Measurements from ENCODE around the gene TESPA1.

The TESPA1 gene, protein sequence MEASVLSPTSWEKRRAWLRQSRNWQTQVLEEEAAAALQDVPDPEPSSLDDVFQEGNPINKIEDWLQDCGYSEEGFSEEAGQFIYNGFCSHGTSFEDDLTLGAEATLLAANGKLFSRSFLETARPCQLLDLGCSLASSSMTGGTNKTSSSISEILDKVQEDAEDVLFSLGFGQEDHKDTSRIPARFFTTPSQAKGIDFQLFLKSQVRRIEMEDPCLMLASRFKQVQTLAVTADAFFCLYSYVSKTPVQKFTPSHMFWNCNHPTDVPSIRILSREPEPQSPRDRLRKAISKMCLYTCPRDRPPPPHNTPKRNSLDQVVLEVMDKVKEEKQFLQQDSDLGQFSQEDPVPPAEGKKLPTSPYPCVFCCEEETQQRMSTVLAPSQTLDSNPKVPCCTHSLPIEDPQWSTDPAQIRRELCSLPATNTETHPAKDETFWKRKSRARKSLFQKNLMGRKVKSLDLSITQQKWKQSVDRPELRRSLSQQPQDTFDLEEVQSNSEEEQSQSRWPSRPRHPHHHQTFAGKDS

GRCh38 chr12:54984658-54985376 lies at the start of gene TESPA1:
Gene TESPA1, minus strand, starts transcription at chr12:54984762. Its CDS starts 10,200 bp downstream, at chr12:54974562.
- no peak for DNase-seq (ENCODE audit: low read depth)
- H3K4me3 ChIP-seq (ENCODE audit: low read depth, low read length): no peak within 1 kb of the TSS

GRCh38 chr12:55034218-55034617 lies 49.7 kb upstream of the TESPA1 start:
- H3K4me3 ChIP-seq (ENCODE audit: low read depth, low read length): no peak overlapping the region
- no peak for DNase-seq (ENCODE audit: low read depth)

DNA sequence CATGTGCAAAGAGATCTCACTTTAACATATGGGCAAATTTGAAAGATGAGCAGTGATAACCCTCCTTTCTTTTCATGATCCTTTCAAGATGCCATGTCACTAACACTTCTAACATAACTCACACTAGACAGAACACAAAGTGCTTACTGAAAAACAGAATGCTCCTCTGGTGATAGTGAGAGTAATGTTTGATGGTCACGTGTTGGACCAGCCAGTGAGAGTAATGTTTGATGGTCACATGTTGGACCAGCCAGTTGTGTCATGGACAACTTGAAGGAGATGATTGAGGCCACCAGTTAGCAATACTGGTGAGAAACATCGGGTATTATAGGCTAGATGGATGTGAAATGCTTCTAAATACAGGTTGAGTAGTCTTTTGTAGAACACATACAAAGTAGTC lies 40.9 kb upstream of the TESPA1 start:
- DNase-seq (ENCODE audit: low read depth): no peak
- no peak overlapping the region for H3K4me3 ChIP-seq (ENCODE audit: low read depth, low read length)

DNA sequence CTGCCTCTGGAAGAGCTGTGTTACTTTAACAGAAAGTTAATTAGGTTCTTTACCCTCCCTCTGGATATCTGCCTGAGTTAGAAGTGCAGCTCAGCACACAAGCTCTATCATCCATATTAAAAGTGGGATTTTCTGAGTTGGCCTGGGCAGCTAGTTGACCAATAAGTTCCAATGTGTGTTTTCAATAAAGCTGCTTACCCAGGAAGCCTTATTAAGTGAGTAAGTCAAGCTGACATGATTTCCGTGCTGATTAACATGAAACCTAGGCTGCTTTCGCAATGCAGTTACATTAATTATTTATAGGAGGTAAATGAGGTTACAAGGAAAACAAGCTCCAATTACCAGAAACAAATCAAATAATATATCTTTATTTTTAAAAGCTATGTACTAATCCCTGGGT lies 40.0 kb upstream of the TESPA1 start:
- DNase-seq (ENCODE audit: low read depth): no peak
- H3K4me3 ChIP-seq (ENCODE audit: low read depth, low read length): no peak overlapping the region

DNA sequence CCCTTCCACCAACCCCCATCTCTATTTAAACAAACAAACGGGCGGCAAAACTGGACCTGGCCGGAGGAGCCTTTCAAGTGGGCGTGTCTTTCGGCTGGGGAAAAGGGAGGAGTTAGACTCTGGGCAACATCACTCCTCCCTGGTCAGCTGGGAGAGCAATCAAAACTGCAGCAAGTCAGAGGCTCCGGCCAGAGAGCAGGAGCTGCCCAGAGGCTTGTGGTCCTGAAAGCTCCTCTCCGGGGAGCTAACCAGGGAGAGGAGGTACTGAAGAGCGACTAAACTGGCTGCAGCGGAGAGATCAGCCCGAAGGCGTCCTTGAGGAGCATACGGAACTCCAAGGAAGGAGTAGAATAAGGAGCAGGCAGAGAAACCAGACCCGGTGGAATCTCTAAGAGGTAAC lies 35.2 kb upstream of the TESPA1 start, which contains the start of gene NEUROD4:
Gene NEUROD4, plus strand, starts transcription at position 191 of the 400 bp plus-strand sequence. CDS start 6,466 bp downstream, outside the sequence.
- DNase-seq (ENCODE audit: low read depth): peak; percentile 30

GRCh38 chr12:55017416-55017925 lies 32.9 kb upstream of the TESPA1 start:
- no peak overlapping the region for H3K4me3 ChIP-seq (ENCODE audit: low read depth, low read length)
- DNase-seq (ENCODE audit: low read depth): no peak

More for the DNA sequence above, 35.2 kb upstream of the TESPA1 start, which contains the start of gene NEUROD4:
- no peak within 1 kb of the TSS for H3K4me3 ChIP-seq (ENCODE audit: low read depth, low read length)

- no peak overlapping the region for H3K4me3 ChIP-seq (ENCODE audit: low read depth, low read length)
- no peak for DNase-seq (ENCODE audit: low read depth)
These were observed 24.5 kb upstream of the TESPA1 start for GRCh38 chr12:55008944-55009585.

DNA sequence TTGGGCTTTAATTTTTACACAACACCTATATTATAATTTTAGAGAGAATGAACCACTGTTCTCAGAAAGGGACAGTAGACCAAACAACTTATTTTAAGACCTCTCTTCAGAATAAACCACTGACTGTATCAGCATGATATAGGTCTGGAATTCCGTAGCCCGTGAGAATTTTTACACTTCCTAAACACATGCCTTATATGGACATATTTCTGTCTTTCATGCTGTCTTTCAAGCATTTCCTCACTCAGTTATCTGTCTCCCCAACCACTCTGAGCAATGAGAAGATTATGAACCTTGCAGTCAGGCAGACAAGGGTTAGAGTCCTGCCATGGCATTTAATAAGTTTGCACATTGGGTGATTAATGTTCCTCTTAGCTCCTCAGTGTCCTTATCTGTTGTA lies 17.8 kb upstream of the TESPA1 start:
- no peak for DNase-seq (ENCODE audit: low read depth)
- H3K4me3 ChIP-seq (ENCODE audit: low read depth, low read length): no peak overlapping the region

DNA sequence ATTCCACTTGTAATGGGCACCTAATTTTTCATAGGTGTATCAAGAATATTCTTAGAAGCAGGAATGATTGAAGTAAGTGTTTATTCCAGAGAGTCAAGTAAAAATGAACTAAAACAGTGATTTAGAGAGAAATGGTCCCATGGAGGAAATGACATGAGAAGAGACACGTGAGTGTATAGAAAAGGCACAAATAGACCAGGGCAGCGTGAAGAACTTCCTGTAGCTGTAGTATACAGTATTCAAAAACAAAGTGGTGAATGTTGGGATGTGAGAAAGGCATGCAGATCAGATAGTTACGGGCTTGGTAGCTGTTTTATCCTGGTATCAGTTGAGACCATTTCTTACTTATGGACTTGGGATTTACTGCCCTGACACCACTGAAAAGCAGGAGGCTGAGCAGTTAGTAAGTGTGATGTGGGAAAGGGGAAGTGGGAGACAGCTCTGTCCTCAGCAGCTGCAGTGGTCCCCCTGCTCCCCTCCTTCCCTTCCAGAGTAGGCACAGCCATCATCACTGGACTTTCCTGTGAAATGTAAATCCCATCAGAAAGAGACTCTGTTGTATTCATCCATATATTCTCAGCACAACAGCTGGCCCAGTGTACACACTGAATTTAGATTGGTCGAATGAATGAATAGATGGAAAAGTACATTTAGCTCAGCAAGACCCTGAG lies 16.8 kb upstream of the TESPA1 start:
- H3K4me3 ChIP-seq (ENCODE audit: low read depth, low read length): no peak overlapping the region
- DNase-seq (ENCODE audit: low read depth): no peak

GRCh38 chr12:54998958-54999510 lies 14.5 kb upstream of the TESPA1 start:
- DNase-seq (ENCODE audit: low read depth): no peak
- no peak overlapping the region for H3K4me3 ChIP-seq (ENCODE audit: low read depth, low read length)

DNA sequence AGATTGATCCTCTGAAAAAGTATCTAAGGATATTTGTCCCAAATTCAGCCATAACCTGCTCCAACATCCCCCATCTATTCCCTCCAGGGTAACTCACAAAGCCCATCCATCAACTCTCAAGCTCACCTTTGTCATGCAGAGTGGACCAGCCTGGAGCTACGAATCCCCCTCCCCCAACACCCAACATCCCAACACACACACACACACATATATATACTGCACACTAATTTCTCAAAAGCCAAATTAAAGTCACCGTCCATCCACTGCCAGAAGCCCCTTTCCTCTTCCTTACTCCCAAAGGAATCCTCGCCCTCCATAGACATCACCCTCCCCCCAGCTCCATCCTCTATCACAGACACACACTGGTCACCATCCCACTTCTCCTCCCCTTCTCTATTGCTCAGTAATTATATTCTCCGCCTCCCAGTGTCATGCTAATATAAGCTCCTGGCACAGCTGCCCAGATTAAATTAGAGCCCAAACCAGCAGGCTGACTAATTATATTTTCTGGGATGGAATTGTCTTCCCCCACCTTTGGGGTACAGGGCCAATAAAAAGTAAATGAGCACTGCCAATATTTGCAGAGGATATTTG lies 13.5 kb upstream of the TESPA1 start:
- no peak overlapping the region for H3K4me3 ChIP-seq (ENCODE audit: low read depth, low read length)
- no peak for DNase-seq (ENCODE audit: low read depth)

DNA sequence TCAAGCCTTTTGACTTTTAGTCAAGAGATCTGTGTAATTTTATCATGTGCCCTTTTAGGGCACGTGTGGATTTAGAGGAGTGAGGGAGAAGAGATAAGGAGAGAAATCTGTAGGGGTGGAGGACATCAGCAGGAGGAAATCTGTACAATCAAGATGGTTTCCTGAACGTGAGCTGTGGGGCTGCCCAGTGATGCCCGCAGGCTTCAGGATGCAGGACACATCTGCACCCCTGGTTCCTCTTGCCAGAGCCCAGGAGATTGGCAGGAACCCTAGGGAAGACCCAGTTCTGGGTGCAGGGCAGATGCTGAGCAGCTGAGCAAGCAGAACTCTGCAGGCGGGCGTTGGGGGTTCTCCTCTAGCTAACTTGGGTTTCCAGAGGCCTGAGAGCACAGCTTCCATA lies 11.6 kb upstream of the TESPA1 start:
- no peak for DNase-seq (ENCODE audit: low read depth)
- no peak overlapping the region for H3K4me3 ChIP-seq (ENCODE audit: low read depth, low read length)

DNA sequence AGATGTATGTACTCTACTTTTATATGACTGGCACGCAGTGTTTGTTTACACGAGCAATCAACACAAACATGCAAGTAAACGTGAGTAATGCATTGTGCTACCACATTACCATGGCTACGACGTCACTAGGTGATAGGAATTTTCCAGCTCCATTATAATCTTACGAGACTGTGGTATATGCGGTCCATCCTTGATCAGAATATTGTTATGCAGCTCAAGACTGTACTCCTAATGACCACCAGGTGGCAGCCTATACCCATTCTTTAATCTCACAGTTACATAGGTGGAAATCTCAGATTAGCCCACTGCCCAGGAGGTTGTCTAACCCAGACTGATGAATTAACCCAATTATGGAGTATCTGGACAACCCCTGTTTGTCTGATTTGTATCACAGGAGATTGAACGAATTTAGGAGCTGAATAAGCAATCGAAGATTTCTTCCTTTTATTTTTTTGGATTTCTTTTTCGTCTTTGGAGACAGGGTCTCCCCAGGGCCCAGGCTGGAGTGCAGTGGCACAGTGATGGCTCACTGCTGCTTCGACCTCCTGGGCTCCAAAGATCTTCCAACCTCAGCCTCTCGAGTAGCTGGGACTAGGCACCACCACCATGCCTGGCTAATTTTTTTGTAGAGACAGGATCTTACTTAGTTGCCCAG lies 8.7 kb upstream of the TESPA1 start:
- no peak overlapping the region for H3K4me3 ChIP-seq (ENCODE audit: low read depth, low read length)
- DNase-seq (ENCODE audit: low read depth): peak; percentile 12

DNA sequence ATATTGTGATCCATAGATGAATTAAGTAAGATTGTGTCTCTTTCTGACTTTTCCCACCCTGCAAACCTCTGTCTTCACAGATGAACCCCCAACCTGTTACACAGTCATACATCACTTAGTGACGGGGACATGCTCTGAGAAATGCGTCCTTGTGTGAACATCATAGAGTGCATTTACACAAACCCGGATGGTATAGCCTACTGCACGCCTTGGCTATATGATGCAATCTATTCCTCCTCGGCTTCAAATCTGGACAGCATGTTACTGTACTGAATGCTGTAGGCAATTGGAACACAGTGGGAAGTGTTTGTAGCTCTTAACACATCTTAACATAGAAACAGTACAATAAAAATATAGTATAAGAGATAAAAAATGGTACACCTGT lies 7.4 kb upstream of the TESPA1 start:
- H3K4me3 ChIP-seq (ENCODE audit: low read depth, low read length): no peak overlapping the region
- DNase-seq (ENCODE audit: low read depth): no peak

- no peak for DNase-seq (ENCODE audit: low read depth)
- no peak overlapping the region for H3K4me3 ChIP-seq (ENCODE audit: low read depth, low read length)
These were observed 6.8 kb upstream of the TESPA1 start for GRCh38 chr12:54991161-54991990.

DNA sequence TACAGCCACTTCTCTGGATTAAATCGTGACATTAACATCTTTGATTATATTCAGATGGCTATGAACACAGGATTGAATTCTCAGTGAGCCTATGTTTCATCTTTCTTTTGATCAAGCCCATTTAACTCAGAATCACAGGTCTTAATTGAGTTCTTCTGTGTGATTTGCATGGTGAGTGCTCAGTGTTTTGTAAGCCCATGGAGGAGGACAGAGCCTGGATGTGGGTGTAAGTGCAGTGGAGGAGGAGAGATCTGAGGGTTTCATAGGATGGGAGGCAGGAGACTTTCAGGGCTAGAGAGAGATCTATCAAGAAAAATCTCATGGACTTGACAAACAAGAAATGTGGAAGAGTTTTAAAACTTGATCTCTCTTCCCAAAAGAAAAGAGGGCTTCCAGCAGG lies 5.3 kb upstream of the TESPA1 start:
- DNase-seq (ENCODE audit: low read depth): no peak
- H3K4me3 ChIP-seq (ENCODE audit: low read depth, low read length): no peak overlapping the region

GRCh38 chr12:54988402-54989054 lies 4.0 kb upstream of the TESPA1 start:
- DNase-seq (ENCODE audit: low read depth): peak; percentile 23
- no peak overlapping the region for H3K4me3 ChIP-seq (ENCODE audit: low read depth, low read length)
